WTC11 (cell line): ENCODE measurements around the gene CDC42EP2. TPM values are rescaled to one million over a fixed set of nuclear protein-coding genes. Genes with fewer than 3 reads are reported as not detected.

Experiments used
- ATAC-seq: fragments of 200-7000 bp; cut with Tn5 transposase; 2 replicates; pipeline ENCODE4 v1.10.0; 2021; ENCODE audit warnings: mild to moderate bottlenecking, moderate library complexity
- CTCF ChIA-PET: fragments of 300-600 bp; sonication (Branson Sonifier 250); formaldehyde crosslinking; loops from one replicate; lab custom pipeline; 2021; ENCODE audit warnings: antibody characterized with exemption; lab: Charles Lee
- POLR2A ChIA-PET: fragments of 350-600 bp; sonication (Branson Sonifier 250); formaldehyde crosslinking; loops from one replicate; lab custom pipeline; 2021; ENCODE audit warnings: antibody characterized with exemption; lab: Charles Lee
- DNase-seq: peaks from one replicate; pipeline ENCODE4 v3.0.0; 2021; ENCODE audit warnings: low spot score
- H3K27ac Mint-ChIP-seq: 2 replicates; pipeline ENCODE4 v1.8.0; 2021; ENCODE audit warnings: mixed read lengths
- H3K27me3 Mint-ChIP-seq: 2 replicates; pipeline ENCODE4 v1.8.0; 2021; ENCODE audit warnings: low read depth, mild to moderate bottlenecking, moderate library complexity, mixed read lengths
- H3K36me3 Mint-ChIP-seq: 2 replicates; pipeline ENCODE4 v1.8.0; 2021; ENCODE audit warnings: mixed read lengths
- H3K4me1 Mint-ChIP-seq: 2 replicates; pipeline ENCODE4 v1.8.0; 2022; ENCODE audit warnings: mixed read lengths
- H3K4me3 Mint-ChIP-seq: 2 replicates; pipeline ENCODE4 v1.8.0; 2021; ENCODE audit warnings: mild to moderate bottlenecking, moderate library complexity, mixed read lengths
- H3K9me3 Mint-ChIP-seq: 2 replicates; pipeline ENCODE4 v1.8.0; 2021; ENCODE audit warnings: mixed read lengths
- CREM ChIP-seq: sonication (generic); formaldehyde crosslinking; IDR thresholded peaks from 2 replicates; pipeline ENCODE4 v1.8.1; 2022; ENCODE audit warnings: mild to moderate bottlenecking, missing genetic modification reagents, moderate library complexity
- ESRRA ChIP-seq: sonication (generic); formaldehyde crosslinking; IDR thresholded peaks from 2 replicates; pipeline ENCODE4 v1.8.1; 2022; ENCODE audit warnings: mild to moderate bottlenecking, missing genetic modification reagents, borderline replicate concordance
- GTF2I ChIP-seq: fragments of 250-450 bp; sonication (Bioruptor Pico); conservative IDR thresholded peaks from 2 replicates; pipeline ENCODE4 v1.4.0; 2021; ENCODE audit warnings: mild to moderate bottlenecking
- NFE2L1 ChIP-seq: sonication (generic); formaldehyde crosslinking; IDR thresholded peaks from 2 replicates; pipeline ENCODE4 v1.8.1; 2023; ENCODE audit warnings: missing genetic modification reagents
- SMAD4 ChIP-seq: sonication (generic); formaldehyde crosslinking; IDR thresholded peaks from 2 replicates; pipeline ENCODE4 v1.8.0; 2022; ENCODE audit warnings: mild to moderate bottlenecking, missing genetic modification reagents
- TCF7 ChIP-seq: sonication (generic); formaldehyde crosslinking; IDR thresholded peaks from 2 replicates; pipeline ENCODE4 v1.8.0; 2022; ENCODE audit warnings: mild to moderate bottlenecking, low read depth, missing genetic modification reagents, moderate library complexity
- ZNF396 ChIP-seq: fragments of 250-450 bp; sonication (Bioruptor Pico); IDR thresholded peaks from 2 replicates; pipeline ENCODE4 v1.8.0; 2021; ENCODE audit warnings: mild to moderate bottlenecking, moderate library complexity, borderline replicate concordance
- ZNF423 ChIP-seq: fragments of 250-450 bp; sonication (Bioruptor Pico); IDR thresholded peaks from 2 replicates; pipeline ENCODE4 v2.1.2; 2022; ENCODE audit warnings: mild to moderate bottlenecking, moderate library complexity
- total RNA-seq: library from RNA; stranded (reverse); gene quantifications from 3 replicates; pipeline ENCODE4 v1.2.3, GENCODE V29; 2021
- TF ChIP-seq, protein P1 (sequence below): sonication (generic); formaldehyde crosslinking; IDR thresholded peaks from 2 replicates; pipeline ENCODE4 v1.8.1; 2023; ENCODE audit warnings: mild to moderate bottlenecking, missing genetic modification reagents, borderline replicate concordance
- TF ChIP-seq, protein P2 (sequence below): fragments of 250-450 bp; sonication (Bioruptor Pico); conservative IDR thresholded peaks from 2 replicates; pipeline ENCODE4 v1.9.0; 2021; ENCODE audit warnings: mild to moderate bottlenecking
- TF ChIP-seq, protein P3 (sequence below): sonication (generic); formaldehyde crosslinking; IDR thresholded peaks from 2 replicates; pipeline ENCODE4 v1.8.0; 2022; ENCODE audit warnings: missing genetic modification reagents
- TF ChIP-seq, protein P4 (sequence below): sonication (generic); formaldehyde crosslinking; IDR thresholded peaks from 2 replicates; pipeline ENCODE4 v1.8.1; 2022; ENCODE audit warnings: mild to moderate bottlenecking, moderate library complexity, missing genetic modification reagents

CDC42EP2 gene
- total RNA-seq, 1 experiment from 2014 or later = 11.0 TPM

DNA sequence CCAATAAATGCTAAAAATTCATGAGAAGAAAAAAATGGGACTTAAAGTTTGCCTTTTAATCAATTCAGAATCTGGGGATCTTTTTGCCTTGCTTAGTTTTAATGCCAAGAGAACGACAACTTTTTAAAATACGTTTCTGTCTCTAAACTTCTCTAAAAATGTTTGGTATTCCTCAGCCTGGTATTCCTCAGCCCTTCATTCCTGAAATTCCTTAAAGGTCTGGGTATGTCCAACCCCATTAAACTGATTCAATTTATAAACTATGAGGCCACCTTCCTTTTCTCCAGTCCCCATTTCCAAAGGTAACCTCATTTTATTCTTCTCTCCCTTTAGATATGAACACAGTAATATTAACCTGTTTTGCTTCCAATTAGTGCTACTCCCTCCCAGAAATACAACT is 36.3 kb upstream of the CDC42EP2 start:
- Mint-ChIP-seq H3K27ac (peak overlapping the region; percentile 77), H3K27me3 (no peaks in the 10 kb centered on the region), H3K36me3 (peaks cover 59% of the 10 kb centered on the region), H3K4me1 (peaks cover 9% of the 10 kb centered on the region), H3K4me3 (no peak overlapping the region), H3K9me3 (no peaks in the 10 kb centered on the region)
- TF ChIP-seq ZNF396 (CRISPR knock-in tag) = no peak
- TF ChIP-seq ZNF423 (CRISPR knock-in tag) = no peak
- TF ChIP-seq, protein P1, sequence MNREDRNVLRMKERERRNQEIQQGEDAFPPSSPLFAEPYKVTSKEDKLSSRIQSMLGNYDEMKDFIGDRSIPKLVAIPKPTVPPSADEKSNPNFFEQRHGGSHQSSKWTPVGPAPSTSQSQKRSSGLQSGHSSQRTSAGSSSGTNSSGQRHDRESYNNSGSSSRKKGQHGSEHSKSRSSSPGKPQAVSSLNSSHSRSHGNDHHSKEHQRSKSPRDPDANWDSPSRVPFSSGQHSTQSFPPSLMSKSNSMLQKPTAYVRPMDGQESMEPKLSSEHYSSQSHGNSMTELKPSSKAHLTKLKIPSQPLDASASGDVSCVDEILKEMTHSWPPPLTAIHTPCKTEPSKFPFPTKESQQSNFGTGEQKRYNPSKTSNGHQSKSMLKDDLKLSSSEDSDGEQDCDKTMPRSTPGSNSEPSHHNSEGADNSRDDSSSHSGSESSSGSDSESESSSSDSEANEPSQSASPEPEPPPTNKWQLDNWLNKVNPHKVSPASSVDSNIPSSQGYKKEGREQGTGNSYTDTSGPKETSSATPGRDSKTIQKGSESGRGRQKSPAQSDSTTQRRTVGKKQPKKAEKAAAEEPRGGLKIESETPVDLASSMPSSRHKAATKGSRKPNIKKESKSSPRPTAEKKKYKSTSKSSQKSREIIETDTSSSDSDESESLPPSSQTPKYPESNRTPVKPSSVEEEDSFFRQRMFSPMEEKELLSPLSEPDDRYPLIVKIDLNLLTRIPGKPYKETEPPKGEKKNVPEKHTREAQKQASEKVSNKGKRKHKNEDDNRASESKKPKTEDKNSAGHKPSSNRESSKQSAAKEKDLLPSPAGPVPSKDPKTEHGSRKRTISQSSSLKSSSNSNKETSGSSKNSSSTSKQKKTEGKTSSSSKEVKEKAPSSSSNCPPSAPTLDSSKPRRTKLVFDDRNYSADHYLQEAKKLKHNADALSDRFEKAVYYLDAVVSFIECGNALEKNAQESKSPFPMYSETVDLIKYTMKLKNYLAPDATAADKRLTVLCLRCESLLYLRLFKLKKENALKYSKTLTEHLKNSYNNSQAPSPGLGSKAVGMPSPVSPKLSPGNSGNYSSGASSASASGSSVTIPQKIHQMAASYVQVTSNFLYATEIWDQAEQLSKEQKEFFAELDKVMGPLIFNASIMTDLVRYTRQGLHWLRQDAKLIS (CRISPR knock-in tag) = no peak
- TF ChIP-seq NFE2L1 (CRISPR knock-in tag) = no peak
- no peak for TF ChIP-seq TCF7 (CRISPR knock-in tag)
- TF ChIP-seq, protein P2, sequence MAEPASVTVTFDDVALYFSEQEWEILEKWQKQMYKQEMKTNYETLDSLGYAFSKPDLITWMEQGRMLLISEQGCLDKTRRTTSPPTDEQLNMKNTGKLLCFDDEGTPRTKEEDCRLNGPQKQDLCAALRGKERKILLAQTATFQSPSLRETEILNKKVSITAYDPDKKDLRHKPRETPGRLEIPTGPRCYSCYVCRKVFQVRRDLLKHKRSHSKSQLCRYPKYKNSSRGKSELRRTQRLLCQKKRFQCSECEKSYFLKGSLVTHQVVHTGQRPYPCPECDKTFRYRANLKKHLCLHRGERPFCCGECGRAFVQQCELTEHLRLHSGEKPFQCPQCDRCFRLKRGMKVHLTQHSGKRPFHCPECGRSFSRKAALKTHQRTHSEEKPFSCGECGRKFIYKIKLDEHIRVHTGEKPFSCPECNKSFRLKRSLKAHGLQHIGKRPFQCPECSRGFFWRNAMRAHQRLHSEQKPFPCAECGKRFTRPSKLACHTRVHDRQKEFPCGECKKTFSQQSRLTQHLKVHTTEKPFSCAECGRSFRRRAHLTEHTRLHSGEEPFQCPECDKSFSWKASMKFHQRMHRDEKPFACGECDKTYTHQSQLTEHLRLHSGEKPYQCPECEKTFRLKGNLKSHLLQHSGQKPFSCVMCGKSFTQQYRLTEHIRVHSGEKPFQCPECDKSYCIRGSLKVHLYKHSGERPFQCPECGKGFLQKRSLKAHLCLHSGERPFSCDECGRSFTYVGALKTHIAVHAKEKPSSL = no peak
- TF ChIP-seq, protein P3, sequence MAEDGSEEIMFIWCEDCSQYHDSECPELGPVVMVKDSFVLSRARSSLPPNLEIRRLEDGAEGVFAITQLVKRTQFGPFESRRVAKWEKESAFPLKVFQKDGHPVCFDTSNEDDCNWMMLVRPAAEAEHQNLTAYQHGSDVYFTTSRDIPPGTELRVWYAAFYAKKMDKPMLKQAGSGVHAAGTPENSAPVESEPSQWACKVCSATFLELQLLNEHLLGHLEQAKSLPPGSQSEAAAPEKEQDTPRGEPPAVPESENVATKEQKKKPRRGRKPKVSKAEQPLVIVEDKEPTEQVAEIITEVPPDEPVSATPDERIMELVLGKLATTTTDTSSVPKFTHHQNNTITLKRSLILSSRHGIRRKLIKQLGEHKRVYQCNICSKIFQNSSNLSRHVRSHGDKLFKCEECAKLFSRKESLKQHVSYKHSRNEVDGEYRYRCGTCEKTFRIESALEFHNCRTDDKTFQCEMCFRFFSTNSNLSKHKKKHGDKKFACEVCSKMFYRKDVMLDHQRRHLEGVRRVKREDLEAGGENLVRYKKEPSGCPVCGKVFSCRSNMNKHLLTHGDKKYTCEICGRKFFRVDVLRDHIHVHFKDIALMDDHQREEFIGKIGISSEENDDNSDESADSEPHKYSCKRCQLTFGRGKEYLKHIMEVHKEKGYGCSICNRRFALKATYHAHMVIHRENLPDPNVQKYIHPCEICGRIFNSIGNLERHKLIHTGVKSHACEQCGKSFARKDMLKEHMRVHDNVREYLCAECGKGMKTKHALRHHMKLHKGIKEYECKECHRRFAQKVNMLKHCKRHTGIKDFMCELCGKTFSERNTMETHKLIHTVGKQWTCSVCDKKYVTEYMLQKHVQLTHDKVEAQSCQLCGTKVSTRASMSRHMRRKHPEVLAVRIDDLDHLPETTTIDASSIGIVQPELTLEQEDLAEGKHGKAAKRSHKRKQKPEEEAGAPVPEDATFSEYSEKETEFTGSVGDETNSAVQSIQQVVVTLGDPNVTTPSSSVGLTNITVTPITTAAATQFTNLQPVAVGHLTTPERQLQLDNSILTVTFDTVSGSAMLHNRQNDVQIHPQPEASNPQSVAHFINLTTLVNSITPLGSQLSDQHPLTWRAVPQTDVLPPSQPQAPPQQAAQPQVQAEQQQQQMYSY (CRISPR knock-in tag) = no peak
- TF ChIP-seq ESRRA (CRISPR knock-in tag) = no peak
- ATAC-seq (no peak), DNase-seq (no peak)
- ChIA-PET CTCF (interaction anchor here (1.8 to 7.0 kb wide), 3 partner anchors 12 to 52 kb away, joined by 4 to 156 read pairs (median 150); partner anchors contain the start of gene CDC42EP2), POLR2A (no interaction called here)

DNA sequence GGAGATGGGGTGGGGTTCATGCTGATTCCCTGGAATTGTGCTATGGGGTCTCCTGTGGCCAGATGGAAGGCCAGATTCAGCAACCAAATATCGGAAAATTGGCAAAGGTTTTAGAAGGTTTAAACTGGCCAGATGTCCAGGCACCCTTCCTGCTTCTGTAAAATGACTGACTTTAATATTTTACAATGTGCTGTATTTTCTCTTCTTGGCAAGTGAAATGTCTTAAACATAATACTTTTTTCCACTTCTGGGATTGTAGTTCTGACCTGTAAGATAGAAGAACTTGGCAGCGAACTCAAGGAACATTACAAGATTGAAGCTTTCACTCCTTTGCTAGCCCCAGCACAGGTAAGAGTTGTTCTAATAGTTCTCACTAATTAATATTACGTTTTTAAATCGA is 35.4 kb upstream of the CDC42EP2 start:
- DNase-seq (no peak), ATAC-seq (no peak)
- H3K27me3 Mint-ChIP-seq = no peaks in the 10 kb centered on the region
- H3K4me3 Mint-ChIP-seq = no peak overlapping the region
- ChIA-PET CTCF (interaction anchor here (0.5 to 7.0 kb wide), 4 partner anchors 36 to 189 kb away, joined by 3 to 156 read pairs (median 77); partner anchors contain the start of gene CDC42EP2), POLR2A (no interaction called here)
- no peaks in the 10 kb centered on the region for H3K9me3 Mint-ChIP-seq
- peaks cover 9% of the 10 kb centered on the region for H3K4me1 Mint-ChIP-seq
- peaks cover 68% of the 10 kb centered on the region for H3K36me3 Mint-ChIP-seq
- 0 out of 2 replicates have a peak overlapping the region, but pooled peaks have one; percentile 26 for H3K27ac Mint-ChIP-seq
- TF ChIP-seq, protein P4, sequence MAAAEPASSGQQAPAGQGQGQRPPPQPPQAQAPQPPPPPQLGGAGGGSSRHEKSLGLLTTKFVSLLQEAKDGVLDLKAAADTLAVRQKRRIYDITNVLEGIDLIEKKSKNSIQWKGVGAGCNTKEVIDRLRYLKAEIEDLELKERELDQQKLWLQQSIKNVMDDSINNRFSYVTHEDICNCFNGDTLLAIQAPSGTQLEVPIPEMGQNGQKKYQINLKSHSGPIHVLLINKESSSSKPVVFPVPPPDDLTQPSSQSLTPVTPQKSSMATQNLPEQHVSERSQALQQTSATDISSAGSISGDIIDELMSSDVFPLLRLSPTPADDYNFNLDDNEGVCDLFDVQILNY (CRISPR knock-in tag) = no peak
- no peak for TF ChIP-seq SMAD4 (CRISPR knock-in tag)
- TF ChIP-seq GTF2I (CRISPR knock-in tag) = no peak
- no peak for TF ChIP-seq CREM (CRISPR knock-in tag)
